ENCODE data around the gene PRKG1.

The PRKG1 gene

GRCh38 chr10:51843966-51844365 is 769.7 kb downstream of the PRKG1 start:
- Histone ChIP-seq H3K4me2 (ENCODE audit: insufficient read depth, low read length, poor library complexity, severe bottlenecking) (no peak overlapping the region), H2AFZ (ENCODE audit: low read length) (no peak overlapping the region), H4K91ac (ENCODE audit: low read depth, low read length, poor library complexity) (no peak overlapping the region), H2BK12ac (ENCODE audit: low read length) (no peak overlapping the region), H3K79me1 (ENCODE audit: low read depth, low read length) (no peaks in the 10 kb centered on the region), H2AK5ac (ENCODE audit: low read depth, low read length) (no peak overlapping the region), H3K9ac (ENCODE audit: low read depth, low read length, poor library complexity) (no peak overlapping the region), H3K27ac (replicated peaks; ENCODE audit: low read length) (no peak overlapping the region), H3K4me1 (ENCODE audit: control insufficient read depth in 2 of 2, insufficient read depth in 1 of 2, low read depth in 1 of 2, low read length in 2 of 2) (no peaks in the 10 kb centered on the region), H2BK5ac (ENCODE audit: low read length) (no peak overlapping the region), H3K4me3 (ENCODE audit: low read length in 2 of 2) (no peak overlapping the region), H4K8ac (ENCODE audit: low read depth, low read length) (no peak overlapping the region), H3K9me3 (replicated peaks in 1 of 2; ENCODE audit: control insufficient read depth in 2 of 2, insufficient read depth in 1 of 2, low read depth in 1 of 2, low read length in 2 of 2) (no peaks in the 10 kb centered on the region), H3K23ac (ENCODE audit: low read depth, low read length, poor library complexity) (no peak overlapping the region), H3K27me3 (ENCODE audit: control insufficient read depth in 3 of 3, insufficient read depth in 3 of 3, low read depth in 1 of 3, low read length in 3 of 3) (no peaks in the 10 kb centered on the region), H3K18ac (ENCODE audit: low read length) (no peak overlapping the region), H3K4ac (ENCODE audit: low read length) (no peak overlapping the region), H2BK15ac (ENCODE audit: low read length) (no peak overlapping the region), H2BK120ac (ENCODE audit: low read depth, low read length) (no peak overlapping the region), H3K36me3 (replicated peaks in 1 of 2; ENCODE audit: control insufficient read depth in 2 of 2, insufficient read depth in 2 of 2, low read length in 2 of 2) (no peaks in the 10 kb centered on the region), H3K14ac (ENCODE audit: low read length) (no peak overlapping the region)
- DNase-seq (ENCODE audit: low spot score), result no peak
- WGBS, 2 donors (ENCODE audit: extremely low coverage in 2 of 2, insufficient read length in 2 of 2, insufficient replicate concordance in 1 of 2), result no CpG with 5 or more reads among the region's 2 CpGs

GRCh38 chr10:51846856-51847506 is 772.7 kb downstream of the PRKG1 start:
- no peak overlapping the region for H2AFZ ChIP-seq (ENCODE audit: low read length)

GRCh38 chr10:51852297-51852696 is 778.0 kb downstream of the PRKG1 start:
- Histone ChIP-seq H3K4ac (ENCODE audit: low read length) (no peak overlapping the region), H3K27ac (replicated peaks; ENCODE audit: low read length) (no peak overlapping the region)

More at GRCh38 chr10:51846856-51847506, 772.7 kb downstream of the PRKG1 start:
- Histone ChIP-seq H2BK5ac (ENCODE audit: low read length) (no peak overlapping the region), H3K36me3 (replicated peaks in 1 of 2; ENCODE audit: control insufficient read depth in 2 of 2, insufficient read depth in 2 of 2, low read length in 2 of 2) (no peaks in the 10 kb centered on the region), H3K14ac (ENCODE audit: low read length) (no peak overlapping the region), H3K79me1 (ENCODE audit: low read depth, low read length) (no peaks in the 10 kb centered on the region), H3K4me2 (ENCODE audit: insufficient read depth, low read length, poor library complexity, severe bottlenecking) (no peak overlapping the region), H2BK15ac (ENCODE audit: low read length) (no peak overlapping the region), H3K27me3 (ENCODE audit: control insufficient read depth in 3 of 3, insufficient read depth in 3 of 3, low read depth in 1 of 3, low read length in 3 of 3) (no peaks in the 10 kb centered on the region), H3K9me3 (replicated peaks in 1 of 2; ENCODE audit: control insufficient read depth in 2 of 2, insufficient read depth in 1 of 2, low read depth in 1 of 2, low read length in 2 of 2) (no peaks in the 10 kb centered on the region), H4K8ac (ENCODE audit: low read depth, low read length) (no peak overlapping the region), H3K9ac (ENCODE audit: low read depth, low read length, poor library complexity) (no peak overlapping the region), H4K91ac (ENCODE audit: low read depth, low read length, poor library complexity) (no peak overlapping the region), H2BK120ac (ENCODE audit: low read depth, low read length) (no peak overlapping the region), H3K18ac (ENCODE audit: low read length) (no peak overlapping the region), H3K4me3 (ENCODE audit: low read length in 2 of 2) (no peak overlapping the region), H2AK5ac (ENCODE audit: low read depth, low read length) (no peak overlapping the region), H3K23ac (ENCODE audit: low read depth, low read length, poor library complexity) (no peak overlapping the region), H3K4me1 (ENCODE audit: control insufficient read depth in 2 of 2, insufficient read depth in 1 of 2, low read depth in 1 of 2, low read length in 2 of 2) (no peaks in the 10 kb centered on the region), H3K27ac (replicated peaks; ENCODE audit: low read length) (no peak overlapping the region), H3K4ac (ENCODE audit: low read length) (no peak overlapping the region), H2BK12ac (ENCODE audit: low read length) (no peak overlapping the region)
- WGBS, 2 donors (ENCODE audit: extremely low coverage in 2 of 2, insufficient read length in 2 of 2, insufficient replicate concordance in 1 of 2), result no CpG with 5 or more reads among the region's 2 CpGs
- no peak for DNase-seq (ENCODE audit: low spot score)

GRCh38 chr10:51857305-51857704 is 783.0 kb downstream of the PRKG1 start:
- peaks cover 0 to 5% of the 10 kb centered on the region in 2 donors for H3K9me3 ChIP-seq (replicated peaks in 1 of 2; ENCODE audit: control insufficient read depth in 2 of 2, insufficient read depth in 1 of 2, low read depth in 1 of 2, low read length in 2 of 2)
- H3K79me1 ChIP-seq (ENCODE audit: low read depth, low read length), result no peaks in the 10 kb centered on the region
- H2BK15ac ChIP-seq (ENCODE audit: low read length), result no peak overlapping the region
- peak overlapping the region; percentile 2 for H2AFZ ChIP-seq (ENCODE audit: low read length)
- H3K4ac ChIP-seq (ENCODE audit: low read length), result no peak overlapping the region
- H3K36me3 ChIP-seq (replicated peaks in 1 of 2; ENCODE audit: control insufficient read depth in 2 of 2, insufficient read depth in 2 of 2, low read length in 2 of 2), result no peaks in the 10 kb centered on the region
- no peak overlapping the region for H4K8ac ChIP-seq (ENCODE audit: low read depth, low read length)
- no peak overlapping the region for H2BK120ac ChIP-seq (ENCODE audit: low read depth, low read length)
- H3K27ac ChIP-seq (replicated peaks; ENCODE audit: low read length), result no peak overlapping the region
- no peak overlapping the region for H4K91ac ChIP-seq (ENCODE audit: low read depth, low read length, poor library complexity)
- no peak overlapping the region for H3K9ac ChIP-seq (ENCODE audit: low read depth, low read length, poor library complexity)
- H2BK5ac ChIP-seq (ENCODE audit: low read length), result no peak overlapping the region
- H2BK12ac ChIP-seq (ENCODE audit: low read length), result no peak overlapping the region
- no peak overlapping the region for H3K4me2 ChIP-seq (ENCODE audit: insufficient read depth, low read length, poor library complexity, severe bottlenecking)
- H3K4me3 ChIP-seq (ENCODE audit: low read length in 2 of 2), result no peak overlapping the region
- no peak overlapping the region for H3K14ac ChIP-seq (ENCODE audit: low read length)
- no peak for DNase-seq (ENCODE audit: low spot score)
- no peak overlapping the region for H2AK5ac ChIP-seq (ENCODE audit: low read depth, low read length)
- H3K23ac ChIP-seq (ENCODE audit: low read depth, low read length, poor library complexity), result no peak overlapping the region
- no peaks in the 10 kb centered on the region for H3K27me3 ChIP-seq (ENCODE audit: control insufficient read depth in 3 of 3, insufficient read depth in 3 of 3, low read depth in 1 of 3, low read length in 3 of 3)
- H3K18ac ChIP-seq (ENCODE audit: low read length), result no peak overlapping the region
- peaks cover 2 to 3% of the 10 kb centered on the region in 2 donors for H3K4me1 ChIP-seq (ENCODE audit: control insufficient read depth in 2 of 2, insufficient read depth in 1 of 2, low read depth in 1 of 2, low read length in 2 of 2)
- WGBS, 2 donors (ENCODE audit: extremely low coverage in 2 of 2, insufficient read length in 2 of 2, insufficient replicate concordance in 1 of 2), result no CpG with 5 or more reads among the region's 4 CpGs

More at GRCh38 chr10:51852297-51852696, 778.0 kb downstream of the PRKG1 start:
- H2AFZ ChIP-seq (ENCODE audit: low read length), result no peak overlapping the region
- no peak overlapping the region for H2BK120ac ChIP-seq (ENCODE audit: low read depth, low read length)
- no peak overlapping the region for H3K23ac ChIP-seq (ENCODE audit: low read depth, low read length, poor library complexity)
- no peak overlapping the region for H4K8ac ChIP-seq (ENCODE audit: low read depth, low read length)
- no peak overlapping the region for H3K9ac ChIP-seq (ENCODE audit: low read depth, low read length, poor library complexity)
- no peak overlapping the region for H4K91ac ChIP-seq (ENCODE audit: low read depth, low read length, poor library complexity)
- H2AK5ac ChIP-seq (ENCODE audit: low read depth, low read length), result no peak overlapping the region
- H2BK5ac ChIP-seq (ENCODE audit: low read length), result no peak overlapping the region
- no peaks in the 10 kb centered on the region for H3K36me3 ChIP-seq (replicated peaks in 1 of 2; ENCODE audit: control insufficient read depth in 2 of 2, insufficient read depth in 2 of 2, low read length in 2 of 2)
- no peak overlapping the region for H3K4me2 ChIP-seq (ENCODE audit: insufficient read depth, low read length, poor library complexity, severe bottlenecking)
- H3K4me1 ChIP-seq (ENCODE audit: control insufficient read depth in 2 of 2, insufficient read depth in 1 of 2, low read depth in 1 of 2, low read length in 2 of 2), result peaks cover 0 to under 1% of the 10 kb centered on the region in 2 donors
- H2BK15ac ChIP-seq (ENCODE audit: low read length), result no peak overlapping the region
- no peaks in the 10 kb centered on the region for H3K79me1 ChIP-seq (ENCODE audit: low read depth, low read length)
- no peak overlapping the region for H3K4me3 ChIP-seq (ENCODE audit: low read length in 2 of 2)
- no peak overlapping the region for H3K14ac ChIP-seq (ENCODE audit: low read length)
- no peak overlapping the region for H2BK12ac ChIP-seq (ENCODE audit: low read length)
- no peaks in the 10 kb centered on the region for H3K27me3 ChIP-seq (ENCODE audit: control insufficient read depth in 3 of 3, insufficient read depth in 3 of 3, low read depth in 1 of 3, low read length in 3 of 3)
- H3K9me3 ChIP-seq (replicated peaks in 1 of 2; ENCODE audit: control insufficient read depth in 2 of 2, insufficient read depth in 1 of 2, low read depth in 1 of 2, low read length in 2 of 2), result peaks cover 0 to 5% of the 10 kb centered on the region in 2 donors
- H3K18ac ChIP-seq (ENCODE audit: low read length), result no peak overlapping the region
- no peak for DNase-seq (ENCODE audit: low spot score)
